Ovary (tissue), 9 donors: Measurements from ENCODE around the gene SLC22A2. TPM values are rescaled to one million over a fixed set of nuclear protein-coding genes. Genes with fewer than 3 reads are reported as not detected.

Experiments
- DNase-seq, 5 donors: peaks; one replicate each; pipeline ENCODE4 v3.0.0-alpha.2; 2019 to 2020
- H3K27ac ChIP-seq, 2 donors: fragments of 200-600 bp; one replicate each; pipeline versions ENCODE4 v1.5.1 to v1.8.0; 2019 to 2022
- H3K27me3 ChIP-seq: fragments of 200-600 bp; one replicate; pipeline ENCODE4 v1.8.0; 2022
- H3K36me3 ChIP-seq: fragments of 200-600 bp; sonication (generic); one replicate; pipeline ENCODE4 v1.5.1; 2019
- H3K4me1 ChIP-seq: one replicate; pipeline ENCODE4 v1.8.1; 2013; ENCODE audit warnings: mild to moderate bottlenecking, moderate library complexity; ENCODE audit not compliant: insufficient read depth
- H3K4me3 ChIP-seq: fragments of 200-600 bp; sonication (generic); one replicate; pipeline ENCODE4 v1.5.1; 2017
- H3K9me3 ChIP-seq, 2 donors: fragments of 200-600 bp in 1 of 2; sonication (generic) in 1 of 2; one replicate each; pipeline versions ENCODE4 v1.5.1 to v1.8.1; 2013 to 2019; ENCODE audit warnings: mild to moderate bottlenecking in 1 of 2, moderate library complexity in 1 of 2
- CTCF ChIP-seq, 3 donors: fragments of 450-650 bp in 2 of 3; fragments of 200-600 bp in 1 of 3; IDR thresholded peaks; one replicate each; pipeline versions ENCODE4 v1.5.1 to v1.8.0; 2016 to 2022; ENCODE audit warnings: antibody characterized with exemption in 3 of 3, mild to moderate bottlenecking in 1 of 3
- EP300 ChIP-seq: sonication (generic); formaldehyde crosslinking; IDR thresholded peaks from one replicate; pipeline ENCODE4 v1.6.1; 2017; ENCODE audit warnings: antibody characterized with exemption
- POLR2A ChIP-seq: fragments of 450-650 bp; IDR thresholded peaks from one replicate; pipeline ENCODE4 v1.6.1; 2017; ENCODE audit warnings: antibody characterized with exemption, mild to moderate bottlenecking, moderate library complexity
- WGBS, 3 donors: extraction: QIAGEN DNeasy Blood & Tissue Kit in 1 of 3; methylation state at CpG; one replicate each; pipeline versions ENCODE4 v1.1.5 to v1.1.7; 2013 to 2017; 5-methylcytosine and 5-hydroxymethylcytosine counted together
- intact Hi-C, 4 donors: fragments of 100-400 bp; cut with DNase I; formaldehyde crosslinking; loops; one replicate each; pipeline versions ENCODE4 v1.11.0 to v1.15.1; 2022 to 2023
- polyA plus RNA-seq, 2 donors: library from polyadenylated mRNA; stranded (reverse); fragments of 200-250 nt in 1 of 2; fragments of 350-450 nt in 1 of 2; fragmentation: Illumina TruSeq in 1 of 2; extraction: RNeasy Lipid Tissue Mini Kit (QIAGEN cat#74804) in 1 of 2; gene quantifications; one replicate each; pipeline ENCODE4 v1.2.3, GENCODE V29; 2013 to 2014
- total RNA-seq, 7 donors: library from RNA; depleted of rRNA in 2 of 7; stranded (reverse); fragments of >200 nt in 2 of 7; fragmentation: NEBNext Ultra II Directional in 3 of 7; extraction: Animal tissue kit (Norgen Biotek cat#: 25700) in 3 of 7; gene quantifications; one replicate each; pipeline versions ENCODE4 v1.1.0 to v1.2.4, GENCODE V29; 2016 to 2023
- donor health status: DM: no; HTN: no; CAD: no; lungs with moderate emphysema.
- donor health status: DM: no; HTN: no; CAD: no.
- donor health status: Bipolar disorder and iron deficiency.
- donor health status: DM: yes; HTN: yes; CAD: no.
- donor health status: DM: no; HTN: no; CAD: no.
- donor health status: DM: yes; HTN: yes; CAD: no.

The SLC22A2 gene
- total and polyA plus RNA-seq, 9 donors: 0.10 to 0.20 (median 0.16) TPM; not detected in 6

- H3K9me3 ChIP-seq: no peaks in the 10 kb centered on the region
- no peak for DNase-seq
- H3K4me3 ChIP-seq: no peak overlapping the region
- H3K27me3 ChIP-seq: no peaks in the 10 kb centered on the region
- TF ChIP-seq POLR2A (no peak), EP300 (no peak)
- H3K27ac ChIP-seq: no peak overlapping the region
- no peaks in the 10 kb centered on the region for H3K4me1 ChIP-seq
- WGBS, 3 donors: 82 to 86% (median 85%) methylated on average over 1 of the region's 1 CpG
- intact Hi-C loops: no loop called here
- no peaks in the 10 kb centered on the region for H3K36me3 ChIP-seq
Measured at GRCh38 chr6:160253714-160254113, 4.9 kb downstream of the SLC22A2 start.

- Histone ChIP-seq H3K27me3 (no peaks in the 10 kb centered on the region), H3K36me3 (no peaks in the 10 kb centered on the region), H3K27ac (no peak overlapping the region), H3K4me3 (no peak overlapping the region), H3K4me1 (no peaks in the 10 kb centered on the region), H3K9me3 (no peaks in the 10 kb centered on the region)
- 44 to 61% (median 45%) methylated on average over 3 of the region's 3 CpGs for WGBS, 3 donors
- TF ChIP-seq EP300 (no peak), POLR2A (no peak), CTCF (IDR thresholded peaks at IDR 0.05) (no peak)
- intact Hi-C loops: no loop called here
- DNase-seq: no peak
Measured at GRCh38 chr6:160253292-160253691, 5.3 kb downstream of the SLC22A2 start.

- WGBS, 3 donors: 84 to 98% (median 91%) methylated on average over 1 of the region's 1 CpG
- Histone ChIP-seq H3K4me3 (no peak overlapping the region), H3K27ac (no peak overlapping the region), H3K9me3 (no peaks in the 10 kb centered on the region), H3K4me1 (no peaks in the 10 kb centered on the region), H3K36me3 (no peaks in the 10 kb centered on the region), H3K27me3 (no peaks in the 10 kb centered on the region)
- no peak for DNase-seq
- intact Hi-C loops: no loop called here
- TF ChIP-seq POLR2A (no peak), EP300 (no peak), CTCF (IDR thresholded peaks at IDR 0.05) (no peak)
Measured at GRCh38 chr6:160252073-160252813, 6.4 kb downstream of the SLC22A2 start.

GRCh38 chr6:160249671-160250070, 8.9 kb downstream of the SLC22A2 start:
- H3K27me3 ChIP-seq: no peaks in the 10 kb centered on the region
- no peaks in the 10 kb centered on the region for H3K9me3 ChIP-seq
- H3K27ac ChIP-seq: no peak overlapping the region
- 69 to 81% (median 80%) methylated on average over 3 of the region's 3 CpGs for WGBS, 3 donors
- intact Hi-C loops: no loop called here
- TF ChIP-seq EP300: no peak
- no peak for TF ChIP-seq CTCF (IDR thresholded peaks at IDR 0.05)
- no peak for TF ChIP-seq POLR2A
- H3K4me1 ChIP-seq: no peaks in the 10 kb centered on the region
- H3K4me3 ChIP-seq: no peak overlapping the region
- DNase-seq: no peak
- no peaks in the 10 kb centered on the region for H3K36me3 ChIP-seq

- Histone ChIP-seq H3K27me3 (no peaks in the 10 kb centered on the region), H3K36me3 (no peaks in the 10 kb centered on the region), H3K9me3 (no peaks in the 10 kb centered on the region), H3K27ac (no peak overlapping the region), H3K4me3 (no peak overlapping the region), H3K4me1 (no peaks in the 10 kb centered on the region)
- TF ChIP-seq POLR2A (no peak), EP300 (no peak), CTCF (IDR thresholded peaks at IDR 0.05) (no peak)
- WGBS, 3 donors: 63 to 83% (median 71%) methylated on average over 1 of the region's 1 CpG
- intact Hi-C loops: no loop called here
- no peak for DNase-seq
Measured at GRCh38 chr6:160248538-160248937, 10.1 kb downstream of the SLC22A2 start.
